Measurements from ENCODE around the gene RASA3.

RASA3 gene

DNA sequence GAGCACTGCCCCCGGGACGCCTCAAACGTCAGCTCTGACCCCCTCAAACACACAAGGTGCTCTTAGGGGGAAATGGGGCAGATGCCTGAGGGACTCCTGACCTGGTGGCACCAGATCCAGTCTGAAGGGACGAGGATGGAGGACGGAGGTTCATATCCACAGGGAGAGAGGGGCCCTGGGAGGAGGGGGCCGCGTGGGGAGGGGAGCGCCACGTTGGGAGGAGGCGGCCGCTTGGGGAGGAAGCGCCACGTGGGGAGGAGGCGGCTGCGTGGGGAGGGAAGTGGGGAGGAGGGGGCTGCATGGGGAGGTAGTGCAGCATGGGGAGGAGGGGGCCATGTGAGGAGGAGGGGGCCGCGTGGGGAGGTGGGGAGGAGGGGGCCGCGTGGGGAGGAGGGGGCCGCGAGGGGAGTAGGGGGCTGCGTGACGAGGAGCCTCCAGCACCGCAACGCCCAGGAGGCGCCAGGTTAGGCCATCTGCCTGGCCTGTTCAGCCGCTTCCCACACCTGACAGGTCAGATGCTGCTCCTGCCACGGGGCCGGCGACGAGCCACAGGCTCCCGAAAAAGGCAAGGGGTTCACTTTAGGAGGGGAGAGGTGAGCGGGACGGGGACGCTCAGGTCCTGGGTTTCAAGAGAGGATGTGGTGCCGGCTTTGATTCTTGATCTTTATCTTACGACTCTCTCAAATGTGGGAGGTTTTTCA is 121.9 kb downstream of the RASA3 start:
- TF ChIP-seq, protein P1, sequence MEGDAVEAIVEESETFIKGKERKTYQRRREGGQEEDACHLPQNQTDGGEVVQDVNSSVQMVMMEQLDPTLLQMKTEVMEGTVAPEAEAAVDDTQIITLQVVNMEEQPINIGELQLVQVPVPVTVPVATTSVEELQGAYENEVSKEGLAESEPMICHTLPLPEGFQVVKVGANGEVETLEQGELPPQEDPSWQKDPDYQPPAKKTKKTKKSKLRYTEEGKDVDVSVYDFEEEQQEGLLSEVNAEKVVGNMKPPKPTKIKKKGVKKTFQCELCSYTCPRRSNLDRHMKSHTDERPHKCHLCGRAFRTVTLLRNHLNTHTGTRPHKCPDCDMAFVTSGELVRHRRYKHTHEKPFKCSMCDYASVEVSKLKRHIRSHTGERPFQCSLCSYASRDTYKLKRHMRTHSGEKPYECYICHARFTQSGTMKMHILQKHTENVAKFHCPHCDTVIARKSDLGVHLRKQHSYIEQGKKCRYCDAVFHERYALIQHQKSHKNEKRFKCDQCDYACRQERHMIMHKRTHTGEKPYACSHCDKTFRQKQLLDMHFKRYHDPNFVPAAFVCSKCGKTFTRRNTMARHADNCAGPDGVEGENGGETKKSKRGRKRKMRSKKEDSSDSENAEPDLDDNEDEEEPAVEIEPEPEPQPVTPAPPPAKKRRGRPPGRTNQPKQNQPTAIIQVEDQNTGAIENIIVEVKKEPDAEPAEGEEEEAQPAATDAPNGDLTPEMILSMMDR (IDR thresholded peaks at IDR 0.05; ENCODE audit: low read depth, low read length): no peak
- H3K4me3 ChIP-seq (ENCODE audit: low read depth, low read length): no peak overlapping the region

DNA sequence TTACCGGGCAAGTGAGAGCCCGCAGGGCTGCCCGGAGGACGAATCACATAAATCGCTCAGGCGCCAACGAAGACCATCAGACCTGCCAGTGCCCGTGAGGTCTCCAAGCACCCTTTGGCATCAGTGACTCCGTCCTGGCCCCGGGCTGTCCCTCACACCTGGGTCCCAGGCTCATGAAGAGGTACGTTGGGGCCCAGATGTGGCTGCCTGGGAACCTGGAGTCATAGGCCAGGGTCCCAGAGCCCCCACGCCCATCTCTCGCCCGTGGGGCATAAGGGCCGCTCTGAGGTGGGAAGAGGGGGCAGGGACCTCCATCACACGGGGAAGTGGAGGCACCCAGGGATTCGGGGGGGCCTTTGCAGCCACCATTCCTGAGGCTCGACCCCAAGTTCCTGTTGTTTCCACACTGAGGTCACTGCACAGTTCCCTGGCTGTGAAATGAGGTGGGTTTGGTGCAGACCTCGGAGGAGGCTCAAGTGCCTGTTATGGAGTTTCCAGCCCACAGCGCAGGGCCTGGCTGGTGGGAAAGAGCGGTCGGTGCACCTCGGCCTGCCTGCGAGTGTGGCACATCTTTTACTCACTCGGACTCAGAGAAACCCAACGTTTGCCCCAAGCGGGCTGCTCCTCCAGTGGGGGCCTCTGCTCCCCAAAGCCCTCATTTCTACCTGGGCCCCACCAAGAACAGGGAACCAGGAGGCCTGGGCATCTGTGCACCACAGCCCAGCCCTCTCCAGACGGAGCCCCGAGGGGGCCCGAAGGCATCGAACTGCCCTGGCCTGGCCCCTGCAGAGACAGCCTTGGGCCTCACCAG is 122.6 kb downstream of the RASA3 start:
- H3K4me3 ChIP-seq (ENCODE audit: low read depth, low read length): no peak overlapping the region
- TF ChIP-seq, protein P1 (IDR thresholded peaks at IDR 0.05; ENCODE audit: low read depth, low read length): no peak

DNA sequence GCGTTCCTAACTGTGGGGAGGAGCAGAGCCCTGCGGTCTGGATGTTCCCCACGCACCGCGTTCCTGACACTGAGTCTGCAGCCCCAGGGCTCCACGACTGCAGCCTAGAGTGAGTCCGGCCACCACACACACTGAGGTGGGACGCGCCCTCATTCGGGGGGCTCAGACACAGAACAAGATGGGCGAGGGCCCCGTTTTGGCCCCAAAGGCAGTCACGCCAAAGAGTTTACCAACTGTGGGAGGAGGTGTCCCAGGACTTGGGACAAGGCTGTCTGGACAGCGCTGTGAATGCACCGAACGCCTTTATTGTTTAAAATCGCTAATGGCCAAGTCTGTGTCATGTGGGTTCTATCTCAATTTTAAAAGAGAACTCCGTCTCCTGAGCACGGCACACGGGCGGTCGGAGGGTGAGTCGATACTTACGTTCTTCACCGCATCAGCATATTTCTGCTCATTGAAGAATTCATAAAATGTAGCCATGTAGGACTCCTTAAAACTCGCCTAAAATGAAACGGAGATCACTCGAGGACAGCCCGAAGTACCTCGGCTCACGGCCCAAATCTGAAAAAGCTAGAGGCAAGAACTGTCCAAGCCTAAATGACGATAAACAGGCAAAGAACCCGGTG is 123.3 kb downstream of the RASA3 start:
- H3K4me3 ChIP-seq (ENCODE audit: low read depth, low read length): no peak overlapping the region
- TF ChIP-seq, protein P1 (IDR thresholded peaks at IDR 0.05; ENCODE audit: low read depth, low read length): no peak

- H3K4me3 ChIP-seq (ENCODE audit: low read depth, low read length): no peak overlapping the region
- TF ChIP-seq, protein P1 (IDR thresholded peaks at IDR 0.05; ENCODE audit: low read depth, low read length): no peak
Observed at GRCh38 chr13:114007566-114007965, 124.9 kb downstream of the RASA3 start.

GRCh38 chr13:114005206-114005724 is 127.2 kb downstream of the RASA3 start:
- no peak overlapping the region for H3K4me3 ChIP-seq (ENCODE audit: low read depth, low read length)
- TF ChIP-seq, protein P1 (IDR thresholded peaks at IDR 0.05; ENCODE audit: low read depth, low read length): no peak

GRCh38 chr13:114004420-114005205 is 127.8 kb downstream of the RASA3 start:
- TF ChIP-seq, protein P1 (IDR thresholded peaks at IDR 0.05; ENCODE audit: low read depth, low read length): no peak
- H3K4me3 ChIP-seq (ENCODE audit: low read depth, low read length): no peak overlapping the region
